ENCODE data around the gene LDLRAD4.

DNA sequence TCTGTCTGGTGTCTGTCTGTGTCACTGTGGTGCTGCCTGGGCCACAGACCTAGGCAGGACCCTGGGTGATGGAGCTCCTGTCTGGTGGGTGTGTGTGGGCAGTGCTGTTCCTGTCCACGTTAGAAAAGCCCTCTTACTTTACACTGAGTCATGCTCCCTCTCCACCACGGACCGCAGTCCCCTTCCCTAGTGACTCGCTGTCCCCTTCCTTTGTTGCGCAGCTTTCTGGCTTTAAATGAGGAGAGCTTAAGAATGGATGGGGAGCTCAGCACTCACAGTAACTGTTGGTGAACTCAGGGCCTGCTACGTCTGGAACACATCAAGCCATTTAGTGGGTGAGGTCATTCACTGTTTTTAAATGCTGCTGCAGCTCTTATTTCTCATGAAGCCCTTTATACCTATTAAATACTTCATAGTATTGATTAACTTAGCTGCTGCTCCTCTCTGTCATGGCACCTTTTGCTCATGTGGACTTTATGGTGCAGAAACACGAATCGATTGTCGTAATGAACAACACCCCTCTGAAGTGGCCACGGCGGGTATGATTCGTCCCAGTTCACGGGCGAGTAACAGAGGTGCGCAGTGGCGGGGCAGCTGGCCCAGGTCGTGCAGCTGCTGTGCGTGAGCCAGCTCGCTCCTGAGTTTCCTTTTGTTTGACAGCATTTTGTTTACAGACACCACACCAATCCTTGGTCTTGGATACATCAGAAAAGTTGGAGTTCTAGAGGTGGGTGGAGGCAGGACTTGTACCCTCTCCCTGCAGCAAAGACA lies 100.4 kb downstream of the LDLRAD4 start:
- TF ChIP-seq, protein P1, sequence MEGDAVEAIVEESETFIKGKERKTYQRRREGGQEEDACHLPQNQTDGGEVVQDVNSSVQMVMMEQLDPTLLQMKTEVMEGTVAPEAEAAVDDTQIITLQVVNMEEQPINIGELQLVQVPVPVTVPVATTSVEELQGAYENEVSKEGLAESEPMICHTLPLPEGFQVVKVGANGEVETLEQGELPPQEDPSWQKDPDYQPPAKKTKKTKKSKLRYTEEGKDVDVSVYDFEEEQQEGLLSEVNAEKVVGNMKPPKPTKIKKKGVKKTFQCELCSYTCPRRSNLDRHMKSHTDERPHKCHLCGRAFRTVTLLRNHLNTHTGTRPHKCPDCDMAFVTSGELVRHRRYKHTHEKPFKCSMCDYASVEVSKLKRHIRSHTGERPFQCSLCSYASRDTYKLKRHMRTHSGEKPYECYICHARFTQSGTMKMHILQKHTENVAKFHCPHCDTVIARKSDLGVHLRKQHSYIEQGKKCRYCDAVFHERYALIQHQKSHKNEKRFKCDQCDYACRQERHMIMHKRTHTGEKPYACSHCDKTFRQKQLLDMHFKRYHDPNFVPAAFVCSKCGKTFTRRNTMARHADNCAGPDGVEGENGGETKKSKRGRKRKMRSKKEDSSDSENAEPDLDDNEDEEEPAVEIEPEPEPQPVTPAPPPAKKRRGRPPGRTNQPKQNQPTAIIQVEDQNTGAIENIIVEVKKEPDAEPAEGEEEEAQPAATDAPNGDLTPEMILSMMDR (IDR thresholded peaks at IDR 0.05; ENCODE audit: insufficient read depth, low read length, poor library complexity, severe bottlenecking): no peak
- TF ChIP-seq EZH2phosphoT487 (conservative IDR thresholded peaks at IDR 0.05; ENCODE audit: low read length): no peak

Data from SU-DHL-6 (cell line).